Neural cell (in vitro differentiated cells): ENCODE data around the gene INSL6.

Source experiments
- CTCF ChIP-seq: fragments of 450-650 bp; IDR thresholded peaks from 2 replicates; pipeline ENCODE4 v1.5.1; 2014; ENCODE audit warnings: antibody characterized with exemption, mild to moderate bottlenecking, moderate library complexity; ENCODE audit not compliant: poor library complexity, severe bottlenecking
- EP300 ChIP-seq: fragments of 450-650 bp; conservative IDR thresholded peaks from 2 replicates; pipeline ENCODE4 v1.6.1; 2014; ENCODE audit warnings: antibody characterized with exemption, mild to moderate bottlenecking, moderate library complexity; ENCODE audit not compliant: poor library complexity, severe bottlenecking
- EZH2 ChIP-seq: fragments of 200-600, 300-800 bp; shearing (Covaris generic), sonication (generic); IDR thresholded peaks from 2 replicates; pipeline ENCODE4 v1.6.1; 2014; ENCODE audit warnings: antibody characterized with exemption, low read length, borderline replicate concordance, mild to moderate bottlenecking; ENCODE audit not compliant: insufficient read depth, poor library complexity, severe bottlenecking
- MXI1 ChIP-seq: fragments of 450-650 bp; conservative IDR thresholded peaks from 2 replicates; pipeline ENCODE4 v1.6.1; 2014; ENCODE audit warnings: antibody characterized with exemption, mild to moderate bottlenecking; ENCODE audit not compliant: poor library complexity, severe bottlenecking
- POLR2AphosphoS5 ChIP-seq: IDR thresholded peaks from 2 replicates; pipeline ENCODE4 v1.6.1; 2012
- REST ChIP-seq: IDR thresholded peaks from 2 replicates; pipeline ENCODE4 v1.6.1; 2012; ENCODE audit warnings: borderline replicate concordance
- SMC3 ChIP-seq: fragments of 450-650 bp; conservative IDR thresholded peaks from 2 replicates; pipeline ENCODE4 v1.6.1; 2014; ENCODE audit warnings: antibody characterized with exemption, mild to moderate bottlenecking, moderate library complexity; ENCODE audit not compliant: poor library complexity
- TAF1 ChIP-seq: IDR thresholded peaks from 2 replicates; pipeline ENCODE4 v1.6.1; 2012; ENCODE audit warnings: low read depth

GRCh38 chr9:5205071-5205470 lies 19.6 kb upstream of the INSL6 start:
- no peak for TF ChIP-seq CTCF
- no peak for TF ChIP-seq TAF1
- TF ChIP-seq SMC3: no peak
- TF ChIP-seq POLR2AphosphoS5: no peak
- no peak for TF ChIP-seq EP300
- TF ChIP-seq EZH2: no peak
- TF ChIP-seq REST: no peak
- no peak for TF ChIP-seq MXI1
